ENCODE measurements around the gene ALG8. TPM values are rescaled to one million over a fixed set of nuclear protein-coding genes. Genes with fewer than 3 reads are reported as not detected.

ALG8 gene
- polyA plus RNA-seq, 1 donor (not counting 4 experiments of a cell fraction or from before 2014, with no cell fraction given), result 71.8 TPM

GRCh38 chr11:78138291-78138690 is 1.1 kb downstream of the ALG8 start:
- no peak overlapping the region for H2AFZ ChIP-seq (ENCODE audit: control insufficient read depth, low read length)
- no peak for DNase-seq (ENCODE audit: low read depth, low spot score)
- no peaks in the 10 kb centered on the region for H4K20me1 ChIP-seq (ENCODE audit: control insufficient read depth, extremely low read depth, insufficient read depth, low read length)
- FAIRE-seq, result no peak
- no peak overlapping the region for H3K9ac ChIP-seq (ENCODE audit: control insufficient read depth, extremely low read depth, insufficient read depth, low read length)
- H3K9me3 ChIP-seq (ENCODE audit: control insufficient read depth, low read depth, low read length), result no peaks in the 10 kb centered on the region
- peaks cover 43% of the 10 kb centered on the region for H3K79me2 ChIP-seq (ENCODE audit: control insufficient read depth, insufficient read depth, low read length)
- TF ChIP-seq CTCF (optimal IDR thresholded peaks at IDR 0.05 in 1 of 3, IDR thresholded peaks at IDR 0.05 in 1 of 3, conservative IDR thresholded peaks at IDR 0.05 in 1 of 3; ENCODE audit: extremely low read depth in 1 of 3, insufficient read depth in 2 of 3, low read length in 3 of 3) (no peak), EZH2 (IDR thresholded peaks at IDR 0.05; ENCODE audit: low read length) (no peak)
- peak overlapping the region; percentile 77 to 98 (median 87) for H3K4me3 ChIP-seq (ENCODE audit: control insufficient read depth in 2 of 3, extremely low read depth in 1 of 3, insufficient read depth in 2 of 3, low read depth in 1 of 3, low read length in 3 of 3)
- no peaks in the 10 kb centered on the region for H3K9me1 ChIP-seq (ENCODE audit: control insufficient read depth, extremely low read depth, insufficient read depth, low read length)
- no peaks in the 10 kb centered on the region for H3K36me3 ChIP-seq (ENCODE audit: control insufficient read depth in 2 of 2, extremely low read depth in 1 of 2, insufficient read depth in 2 of 2, low read length in 2 of 2)
- H3K27me3 ChIP-seq (ENCODE audit: control insufficient read depth, extremely low read depth, insufficient read depth, low read length), result no peaks in the 10 kb centered on the region
- H3K4me1 ChIP-seq (ENCODE audit: control insufficient read depth, extremely low read depth, insufficient read depth, low read length), result peaks cover 17% of the 10 kb centered on the region
- peak overlapping the region; percentile 79 for H3K4me2 ChIP-seq (ENCODE audit: control insufficient read depth, extremely low read depth, insufficient read depth, low read depth, low read length)
- H3K27ac ChIP-seq (ENCODE audit: control insufficient read depth, insufficient read depth, low read length), result peak overlapping the region; percentile 92
- dilution Hi-C loops (cut with MboI; ENCODE audit: extremely low pct_ligation_motif_present, low sequenced_read_pairs), result no loop called here

DNA sequence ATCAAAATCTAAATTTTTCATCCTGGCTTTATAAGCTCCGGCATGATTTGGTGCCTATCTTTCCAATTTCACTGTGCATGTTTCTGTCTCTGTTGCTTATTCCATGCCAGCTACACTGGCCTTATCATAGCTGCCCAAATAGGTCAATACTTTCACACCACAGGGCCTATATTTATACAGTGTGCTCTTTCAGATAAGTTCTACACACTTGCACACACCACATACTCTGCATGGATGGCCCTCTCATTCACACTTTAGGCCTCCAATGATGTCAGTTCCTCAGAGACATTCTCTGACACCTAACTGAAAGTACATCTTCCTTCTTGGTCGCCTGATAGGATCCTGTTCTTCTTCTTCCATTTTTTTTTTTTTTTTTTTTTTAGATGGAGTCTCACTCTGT is 7.0 kb downstream of the ALG8 start:
- Histone ChIP-seq H3K4me1 (ENCODE audit: control insufficient read depth, extremely low read depth, insufficient read depth, low read length) (peaks cover 3% of the 10 kb centered on the region), H3K36me3 (ENCODE audit: control insufficient read depth in 2 of 2, extremely low read depth in 1 of 2, insufficient read depth in 2 of 2, low read length in 2 of 2) (no peaks in the 10 kb centered on the region), H3K9ac (ENCODE audit: control insufficient read depth, extremely low read depth, insufficient read depth, low read length) (no peak overlapping the region), H3K4me2 (ENCODE audit: control insufficient read depth, extremely low read depth, insufficient read depth, low read depth, low read length) (no peak overlapping the region), H3K27me3 (ENCODE audit: control insufficient read depth, extremely low read depth, insufficient read depth, low read length) (no peaks in the 10 kb centered on the region), H3K9me3 (ENCODE audit: control insufficient read depth, low read depth, low read length) (no peaks in the 10 kb centered on the region), H3K9me1 (ENCODE audit: control insufficient read depth, extremely low read depth, insufficient read depth, low read length) (no peaks in the 10 kb centered on the region), H3K27ac (ENCODE audit: control insufficient read depth, insufficient read depth, low read length) (no peak overlapping the region), H4K20me1 (ENCODE audit: control insufficient read depth, extremely low read depth, insufficient read depth, low read length) (no peaks in the 10 kb centered on the region), H2AFZ (ENCODE audit: control insufficient read depth, low read length) (no peak overlapping the region), H3K4me3 (ENCODE audit: control insufficient read depth in 2 of 3, extremely low read depth in 1 of 3, insufficient read depth in 2 of 3, low read depth in 1 of 3, low read length in 3 of 3) (no peak overlapping the region), H3K79me2 (ENCODE audit: control insufficient read depth, insufficient read depth, low read length) (peaks cover 15% of the 10 kb centered on the region)
- dilution Hi-C loops (cut with MboI; ENCODE audit: extremely low pct_ligation_motif_present, low sequenced_read_pairs), result no loop called here
- DNase-seq (ENCODE audit: low read depth, low spot score) (no peak), FAIRE-seq (no peak)
- TF ChIP-seq CTCF (optimal IDR thresholded peaks at IDR 0.05 in 1 of 3, IDR thresholded peaks at IDR 0.05 in 1 of 3, conservative IDR thresholded peaks at IDR 0.05 in 1 of 3; ENCODE audit: extremely low read depth in 1 of 3, insufficient read depth in 2 of 3, low read length in 3 of 3) (no peak), EZH2 (IDR thresholded peaks at IDR 0.05; ENCODE audit: low read length) (no peak)

All from keratinocyte (primary cell).